HG03108 (cell line): ENCODE measurements around the gene BCKDHB.
A peak's percentile ranks its signal among the peaks of the same experiment; 100 is the strongest.
"Not testable (repeated sequence)": the region's sequence is repeated elsewhere in the genome, so short reads cannot be mapped to it uniquely, and the experiment has no call there.

Experiments used
- ATAC-seq: cut with Tn5 transposase; IDR thresholded peaks from one replicate; pipeline ENCODE4 v1.9.1; 2021; ENCODE audit warnings: moderate library complexity; ENCODE audit not compliant: unreplicated experiment

The BCKDHB gene

DNA sequence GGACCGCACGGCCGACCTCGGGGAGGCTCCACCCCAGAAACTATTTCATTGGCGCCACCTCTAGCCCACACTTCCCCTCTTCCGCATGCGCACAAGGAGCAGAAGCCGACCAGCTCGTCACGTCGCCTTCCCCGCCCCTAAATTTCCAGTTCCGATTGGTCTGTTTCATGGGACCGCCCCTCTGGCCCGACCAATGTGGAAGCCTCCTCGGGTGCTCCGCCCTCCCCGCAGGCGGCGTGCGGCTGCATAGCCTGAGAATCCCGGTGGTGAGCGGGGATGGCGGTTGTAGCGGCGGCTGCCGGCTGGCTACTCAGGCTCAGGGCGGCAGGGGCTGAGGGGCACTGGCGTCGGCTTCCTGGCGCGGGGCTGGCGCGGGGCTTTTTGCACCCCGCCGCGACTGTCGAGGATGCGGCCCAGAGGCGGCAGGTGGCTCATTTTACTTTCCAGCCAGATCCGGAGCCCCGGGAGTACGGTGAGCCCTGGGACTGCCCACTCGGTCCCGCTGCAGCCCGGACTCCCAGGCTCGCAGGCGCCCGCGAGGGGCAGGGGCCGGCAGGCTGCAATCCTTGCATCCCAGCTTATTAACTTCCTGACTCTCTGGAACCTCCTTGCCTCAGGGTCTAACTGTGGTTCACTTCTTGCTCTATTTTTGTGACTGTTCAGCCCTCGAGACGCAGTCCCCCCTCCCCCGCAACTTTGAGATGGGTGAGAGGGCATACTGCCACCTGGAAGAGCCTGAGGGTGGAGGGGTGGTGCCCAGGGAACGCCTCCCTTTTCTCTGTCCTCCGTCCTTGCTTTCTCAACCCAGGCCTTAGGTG, at the start of gene BCKDHB:
BCKDHB (plus strand) TSS at position 254 of the 818 bp plus-strand sequence; CDS start at position 277, 23 bp downstream.
- peak; percentile 99 for ATAC-seq

DNA sequence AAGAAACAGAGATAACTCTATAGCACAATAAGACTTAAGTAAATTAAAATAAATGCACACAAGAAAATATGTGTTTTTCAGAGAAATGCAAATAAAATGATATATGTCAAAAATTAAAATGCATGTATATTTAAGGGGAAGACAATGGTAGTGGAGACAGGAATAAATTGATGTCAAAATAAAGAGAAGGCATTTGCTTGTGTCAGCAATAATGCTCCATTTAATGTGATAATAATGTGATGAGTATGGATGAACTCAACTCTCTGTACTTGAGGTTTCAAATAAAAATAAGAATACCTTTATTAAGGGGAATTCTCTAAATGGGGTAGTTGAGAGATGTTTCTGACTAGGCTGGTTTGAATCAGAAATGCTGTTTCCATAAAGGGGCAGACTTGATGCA, 45.7 kb upstream of the BCKDHB start:
- ATAC-seq = no peak

DNA sequence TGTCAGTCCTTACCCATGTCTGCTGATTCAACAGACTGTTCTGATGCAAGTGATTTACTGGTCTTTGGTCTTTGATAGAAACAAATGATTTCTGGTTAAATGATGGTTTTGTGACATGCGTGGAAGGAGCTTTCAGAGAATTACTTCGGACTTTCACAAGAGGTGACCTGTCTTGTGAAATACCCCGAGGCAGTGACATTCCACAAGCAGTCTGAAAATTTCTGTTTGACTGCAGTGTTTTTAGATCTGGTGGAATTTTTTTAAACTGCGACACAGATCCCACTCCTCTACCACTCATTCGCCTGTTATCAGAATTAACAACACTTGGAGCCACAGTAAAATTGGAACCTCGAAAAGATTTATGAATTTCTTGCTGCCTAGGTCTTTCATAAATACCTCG, 38.3 kb upstream of the BCKDHB start:
- ATAC-seq = not testable (repeated sequence)

DNA sequence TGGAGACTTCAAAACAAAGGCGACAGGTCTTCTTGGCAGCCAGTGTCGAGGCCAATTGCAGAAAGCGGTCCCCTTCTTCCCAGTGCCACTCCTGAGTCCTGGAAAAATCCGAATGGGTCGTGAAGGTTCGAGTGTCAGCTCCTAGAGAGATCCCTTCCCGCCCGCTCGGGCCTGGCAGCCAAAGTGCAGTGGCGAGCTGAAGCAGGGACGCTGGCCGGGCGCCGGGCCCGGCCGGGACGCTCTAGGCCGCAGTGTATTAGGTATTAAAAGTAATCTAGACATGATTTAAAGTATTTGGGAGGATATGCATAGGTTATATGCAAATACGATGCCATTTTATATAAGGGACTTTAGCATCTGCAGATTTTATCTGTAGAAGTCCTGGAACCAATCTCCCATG, 36.0 kb upstream of the BCKDHB start:
- not testable (repeated sequence) for ATAC-seq

DNA sequence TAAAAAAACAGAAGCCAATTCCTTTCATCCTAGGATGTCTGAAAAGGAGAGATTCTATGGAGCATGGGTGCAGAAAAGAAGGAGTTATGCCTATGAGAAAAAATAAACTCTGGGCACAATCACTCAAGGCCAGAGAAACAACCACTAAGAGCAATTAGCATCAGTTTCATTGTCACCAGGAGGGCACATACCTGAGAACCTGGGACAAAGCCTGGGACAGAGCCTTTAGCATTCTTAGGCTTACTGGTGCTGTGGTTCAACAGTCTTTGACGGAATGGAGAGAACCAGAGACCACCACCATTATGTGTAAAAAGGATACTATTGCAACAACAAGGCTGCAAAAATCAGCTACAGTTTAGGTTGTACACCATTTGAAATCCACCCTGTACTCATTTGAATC, 29.4 kb upstream of the BCKDHB start:
- ATAC-seq = no peak

DNA sequence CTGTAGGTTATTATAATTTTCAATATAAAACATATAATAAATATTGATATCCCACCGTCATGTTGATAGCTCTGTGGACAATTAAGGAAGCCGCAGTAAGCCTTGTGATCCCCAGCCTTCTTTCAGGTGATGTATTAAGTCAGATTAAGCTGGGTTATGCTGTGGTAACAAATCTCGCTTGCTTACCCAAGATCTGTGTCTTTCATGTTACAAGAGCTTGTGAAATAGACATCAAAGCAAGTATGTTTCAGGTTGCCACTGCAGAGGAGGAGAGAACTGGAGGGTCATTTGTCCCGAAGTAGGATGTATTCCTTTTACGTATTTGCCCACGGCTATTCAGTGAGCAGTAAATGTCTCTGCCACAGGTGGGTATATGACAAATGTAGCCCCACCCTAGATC, 17.8 kb upstream of the BCKDHB start:
- no peak for ATAC-seq

DNA sequence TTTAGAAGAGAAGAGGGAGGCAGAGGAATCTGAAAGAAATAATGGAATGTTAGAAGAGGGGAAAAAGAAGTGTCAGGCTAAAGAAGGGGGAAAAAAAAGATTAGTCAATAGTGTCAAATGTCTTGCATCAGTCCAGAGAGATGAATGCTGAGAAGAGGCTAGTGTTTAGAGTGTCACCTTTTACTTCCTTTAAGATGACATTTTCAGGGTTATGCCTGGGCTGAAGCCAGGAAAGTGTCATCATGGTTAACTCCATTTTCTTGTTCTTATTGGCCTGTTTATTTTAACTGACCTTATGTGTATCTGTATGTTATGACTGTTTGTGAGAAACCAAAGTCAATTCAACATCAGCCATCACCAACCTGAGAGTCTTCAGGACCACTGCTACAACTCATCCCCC, 15.0 kb upstream of the BCKDHB start:
- no peak for ATAC-seq

DNA sequence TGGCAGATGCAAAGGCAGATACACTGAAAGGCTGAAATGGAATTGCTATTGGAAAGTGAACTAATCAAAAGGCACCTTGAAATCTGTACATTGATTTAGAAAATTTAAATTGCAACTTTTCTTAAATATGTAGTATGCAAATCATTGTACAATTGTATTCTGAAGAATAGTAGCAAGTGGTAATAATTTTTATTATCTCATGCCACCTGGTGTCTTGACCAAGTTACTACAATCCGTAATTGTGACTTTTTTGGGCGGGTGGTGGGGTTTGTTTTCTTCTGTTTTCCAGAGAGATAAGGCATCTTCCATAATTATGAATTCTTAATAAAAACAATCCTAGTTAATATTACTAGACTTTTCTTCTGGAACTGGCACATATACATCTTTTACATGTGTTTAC, 12.5 kb upstream of the BCKDHB start:
- no peak for ATAC-seq

DNA sequence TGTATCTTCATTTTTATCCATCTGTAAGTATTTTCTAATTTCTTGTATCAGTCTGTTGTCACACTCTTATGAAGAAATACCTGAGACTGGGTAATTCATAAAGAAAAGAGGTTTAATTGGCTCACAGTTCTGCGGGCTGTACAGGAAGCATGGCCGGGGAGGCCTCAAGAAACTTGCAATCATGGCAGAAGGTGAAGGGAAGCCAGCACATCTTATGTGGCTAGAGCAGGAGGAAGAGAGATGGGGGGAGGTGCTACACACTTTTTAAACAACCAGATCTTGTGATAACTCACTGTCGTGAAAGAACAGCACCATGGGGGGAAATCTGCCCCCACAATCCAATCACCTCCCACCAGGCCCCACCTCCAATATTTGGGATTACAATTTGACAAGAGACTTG, 10.9 kb upstream of the BCKDHB start:
- ATAC-seq = no peak

DNA sequence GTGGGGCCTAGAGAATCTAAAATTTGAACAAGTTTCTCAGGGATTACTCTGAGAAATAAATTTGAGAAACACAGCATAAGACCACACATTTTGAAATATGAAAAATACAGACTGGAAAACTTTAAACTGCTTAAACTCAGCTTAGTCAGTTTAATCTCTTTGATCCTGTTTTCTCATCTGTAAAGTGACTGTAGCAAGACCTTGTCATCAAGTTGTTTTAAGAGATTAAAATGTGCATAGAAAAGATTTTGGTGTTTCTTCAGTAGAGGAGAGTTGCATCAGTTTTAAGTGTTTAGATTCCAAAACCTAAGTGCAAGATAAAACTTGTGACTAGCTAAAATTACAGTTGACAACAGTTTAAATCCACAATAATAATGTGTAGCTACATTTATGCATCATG, 8.1 kb upstream of the BCKDHB start:
- ATAC-seq = no peak

DNA sequence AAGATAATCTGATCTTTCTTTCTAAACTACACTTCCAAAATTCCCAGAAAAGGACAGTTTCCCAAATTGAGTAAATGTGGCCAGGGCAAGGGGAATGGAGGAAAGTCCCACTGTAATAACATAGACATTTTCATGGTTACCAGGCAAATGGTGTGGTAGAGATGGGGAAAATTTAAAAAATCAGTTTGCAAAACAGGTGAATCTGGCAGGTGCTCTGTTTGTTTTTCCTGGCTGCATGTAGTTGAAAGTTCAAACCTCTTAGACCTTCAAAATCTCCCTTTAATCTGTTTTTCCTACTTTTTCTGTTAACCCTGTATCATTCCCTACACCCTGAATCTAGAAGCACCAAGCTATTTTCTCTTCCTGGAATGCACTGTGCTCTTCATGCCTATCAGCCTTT, 2.0 kb upstream of the BCKDHB start:
- ATAC-seq = no peak

DNA sequence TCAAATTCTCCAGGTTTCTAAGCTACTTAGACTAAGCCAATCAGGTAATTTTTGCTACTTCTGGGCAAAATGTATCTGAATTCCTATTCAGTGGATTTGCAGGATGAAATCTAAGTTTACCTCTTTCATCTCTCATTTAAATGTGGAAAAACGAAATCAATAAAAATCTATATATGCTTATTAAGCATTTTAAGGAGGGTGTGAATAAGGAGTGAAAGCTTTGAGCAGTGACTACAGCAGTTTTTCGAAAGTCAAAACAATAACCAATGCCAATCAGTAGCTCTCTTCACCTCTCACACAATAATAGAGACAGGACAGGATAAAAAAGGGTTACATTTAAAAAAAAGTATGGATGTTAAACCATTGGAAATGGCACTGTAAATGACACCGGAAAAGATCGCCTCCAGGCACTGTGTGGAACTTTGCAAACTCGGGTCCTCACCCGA, 476 bp upstream of the BCKDHB start:
- no peak for ATAC-seq

DNA sequence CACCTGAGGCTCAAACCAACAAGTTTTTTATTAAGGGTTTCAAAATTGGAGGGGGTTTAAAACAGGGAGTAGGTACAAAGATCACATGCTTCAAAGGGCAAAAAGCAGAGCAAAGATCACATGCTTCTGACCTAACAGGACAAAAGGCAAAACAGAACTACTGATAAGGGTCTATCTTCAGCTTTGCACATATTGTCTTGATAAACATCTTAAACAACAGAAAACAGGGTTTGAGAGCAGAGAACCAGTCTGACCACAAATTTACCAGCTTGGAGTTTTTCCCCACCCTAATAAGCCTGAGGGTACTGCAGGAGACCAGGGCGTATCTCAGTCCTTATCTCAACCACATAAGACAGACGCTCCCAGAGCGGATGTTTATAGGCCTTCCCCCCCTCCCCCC, 16.1 kb downstream of the BCKDHB start:
- not testable (repeated sequence) for ATAC-seq

DNA sequence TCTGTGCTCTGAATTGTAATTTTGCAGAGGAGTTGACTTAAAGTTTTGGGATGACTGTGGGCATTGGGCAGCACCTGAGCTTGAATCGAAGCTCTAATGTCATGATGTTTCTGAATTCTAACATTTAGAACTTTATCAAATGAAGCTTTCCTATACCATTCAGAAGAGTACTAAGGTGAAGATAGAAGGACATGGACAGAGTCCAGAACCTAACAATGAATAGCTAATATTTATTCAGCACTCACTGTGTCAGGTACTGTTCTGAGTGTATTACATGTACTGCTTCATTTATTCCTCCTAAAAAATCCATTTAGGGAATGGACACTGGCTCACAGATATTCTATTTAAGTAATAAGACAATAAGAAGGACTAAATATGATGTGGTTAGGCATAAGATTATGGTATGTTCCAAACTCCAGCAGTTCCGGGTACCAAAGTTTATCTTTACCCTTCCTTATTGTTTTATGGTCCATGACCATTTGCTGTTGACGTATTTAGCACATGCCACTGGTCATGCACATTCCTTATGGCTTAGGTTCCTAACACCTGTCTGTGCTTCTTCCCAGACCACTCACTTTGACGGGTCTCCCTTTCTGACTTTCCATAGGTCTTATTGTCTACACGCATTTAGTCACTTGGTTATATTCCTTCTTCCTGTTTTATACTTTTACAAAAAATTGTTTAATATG, 20.3 kb downstream of the BCKDHB start:
- ATAC-seq = no peak

DNA sequence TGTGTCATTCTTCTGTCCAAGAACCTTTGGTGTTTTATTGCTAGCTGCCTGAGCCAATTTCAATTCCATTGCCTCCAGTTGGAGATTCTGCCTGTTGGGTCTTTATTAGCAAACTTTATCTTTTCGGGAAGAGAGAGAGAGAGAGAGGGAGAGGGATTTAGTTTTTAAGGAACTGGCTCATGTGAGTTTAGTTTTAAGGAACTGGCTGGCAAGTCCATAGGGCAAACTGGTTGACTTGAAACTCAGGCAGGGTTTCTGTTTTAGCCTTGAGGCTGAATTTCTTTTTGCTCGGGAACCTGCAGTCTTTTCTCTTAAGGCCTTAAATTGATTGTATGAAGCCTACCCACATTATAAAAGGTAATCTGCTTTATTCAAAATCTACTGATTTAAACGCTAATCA, 23.0 kb downstream of the BCKDHB start:
- no peak for ATAC-seq

DNA sequence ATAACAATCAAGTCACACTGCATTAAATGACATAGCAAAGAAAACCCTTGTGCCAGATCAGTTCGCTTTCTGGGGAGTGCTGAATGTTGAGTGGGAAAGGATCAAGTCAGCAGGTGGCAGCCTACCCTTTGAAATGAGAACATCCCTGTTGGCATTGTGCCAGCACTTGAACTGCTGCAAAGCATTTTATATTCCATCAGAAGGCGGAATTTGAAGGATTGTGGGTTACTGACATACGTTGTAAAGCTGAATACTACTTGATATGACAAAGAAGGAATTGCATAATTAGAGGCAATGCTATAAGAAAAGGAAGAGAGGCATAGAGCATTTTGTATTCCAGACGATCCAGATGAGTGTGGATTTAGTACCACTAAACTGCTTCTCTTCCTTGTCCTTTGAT, 26.5 kb downstream of the BCKDHB start:
- no peak for ATAC-seq

DNA sequence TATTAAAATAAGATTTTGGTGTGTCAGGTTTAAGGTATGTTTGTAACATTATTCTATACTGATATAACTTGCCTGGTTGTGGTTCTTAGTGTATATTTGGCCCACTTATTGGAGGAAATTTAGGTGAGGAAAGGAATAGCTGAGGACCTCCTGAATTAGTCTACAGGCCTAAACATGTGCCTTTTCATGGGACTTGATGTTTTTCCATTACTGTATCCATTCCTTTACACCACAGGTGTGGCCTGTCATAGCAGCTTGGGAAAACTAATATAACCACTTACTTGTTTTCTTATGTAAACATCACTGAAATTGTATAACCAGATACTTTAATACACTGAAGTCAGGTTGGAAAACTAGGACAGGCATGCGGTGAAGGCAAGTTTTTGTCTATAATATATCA, 27.6 kb downstream of the BCKDHB start:
- no peak for ATAC-seq

DNA sequence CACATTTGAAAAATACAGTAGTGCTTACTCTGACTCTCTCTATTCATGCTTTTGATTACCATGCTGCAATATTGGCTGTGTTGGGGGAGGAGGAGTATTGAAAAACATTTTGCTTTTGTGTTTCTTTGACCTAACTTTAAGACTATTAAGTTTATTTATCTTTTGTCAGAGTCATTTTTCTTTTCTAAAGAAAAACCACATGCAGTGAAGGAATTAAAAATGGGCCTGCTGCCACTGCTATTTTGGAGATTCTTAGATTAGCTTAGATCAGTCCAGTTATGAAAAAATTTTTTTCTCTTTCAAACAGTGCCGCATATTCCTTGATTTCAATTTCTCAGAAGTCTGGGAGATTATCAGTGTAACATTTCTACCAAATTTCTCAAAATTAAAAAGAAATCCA, 36.1 kb downstream of the BCKDHB start:
- ATAC-seq = no peak

DNA sequence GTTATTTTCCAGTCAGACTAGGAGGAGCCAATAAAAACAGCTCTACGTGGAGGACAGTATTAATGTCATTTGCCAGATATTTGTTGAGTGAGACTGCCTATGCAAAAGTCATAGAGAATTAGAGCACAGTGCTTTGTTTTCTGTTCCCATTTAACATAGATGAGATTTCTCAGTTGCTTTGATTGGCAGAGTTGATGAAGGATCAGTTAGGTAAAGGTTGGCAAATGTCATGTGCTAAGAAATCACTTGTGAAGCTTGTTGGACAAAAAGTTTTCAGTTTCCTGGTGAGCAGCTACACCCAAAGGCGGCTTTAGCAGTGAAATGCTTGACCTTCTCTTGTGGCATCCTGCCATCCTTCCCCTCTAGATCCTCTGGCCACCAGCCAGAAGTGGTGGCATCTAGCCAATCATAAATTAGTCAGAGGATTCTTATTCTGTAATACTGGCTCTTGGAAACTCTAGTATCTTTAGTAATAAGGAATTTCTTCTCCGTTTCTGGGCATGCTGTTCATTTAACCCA, 37.0 kb downstream of the BCKDHB start:
- no peak for ATAC-seq

DNA sequence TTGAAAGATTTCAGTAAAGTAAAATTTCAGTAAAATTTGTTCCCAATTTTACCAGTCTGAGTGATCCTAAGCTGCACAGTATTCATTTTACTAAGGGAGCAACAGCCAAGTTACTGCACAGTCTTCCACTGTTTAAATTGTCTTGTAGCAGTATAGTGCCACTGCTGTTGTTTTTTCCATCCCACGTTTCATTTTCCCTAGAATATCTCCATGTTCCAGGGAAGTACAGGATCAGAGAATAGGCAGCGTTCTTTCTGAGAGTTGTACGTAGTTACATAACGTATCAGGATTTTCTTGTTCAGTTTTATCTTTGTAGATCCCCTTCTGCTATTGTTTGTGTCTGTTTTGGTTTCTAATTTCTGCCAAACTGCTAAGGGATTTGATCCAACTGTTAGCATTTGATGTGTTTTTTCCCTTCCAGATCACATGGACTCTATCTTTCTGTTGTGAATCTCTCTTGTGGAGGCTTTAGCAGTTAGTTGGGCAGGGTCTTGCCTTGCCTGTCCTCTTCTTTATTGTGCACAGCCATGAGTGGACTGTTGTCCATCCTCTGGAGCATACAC, 38.4 kb downstream of the BCKDHB start:
- no peak for ATAC-seq

DNA sequence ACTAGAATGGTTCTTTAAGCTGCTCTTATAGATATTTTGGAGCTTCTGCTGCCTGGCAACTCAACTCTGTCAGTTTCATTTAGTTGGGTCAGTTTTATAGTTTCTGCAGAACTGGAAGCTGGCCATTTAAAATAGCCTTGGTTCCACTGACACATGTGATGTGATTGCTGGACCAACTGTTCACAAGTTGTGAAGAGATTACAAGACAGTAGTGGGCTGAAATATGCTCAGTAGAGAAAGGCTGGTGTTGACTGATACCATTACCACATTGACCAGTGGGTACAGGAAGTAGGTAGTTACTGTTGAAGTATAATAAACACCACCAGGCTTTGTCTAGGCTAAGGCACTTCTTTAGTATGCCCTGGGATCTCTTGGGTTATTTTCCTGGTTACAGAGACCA, 39.0 kb downstream of the BCKDHB start:
- no peak for ATAC-seq

DNA sequence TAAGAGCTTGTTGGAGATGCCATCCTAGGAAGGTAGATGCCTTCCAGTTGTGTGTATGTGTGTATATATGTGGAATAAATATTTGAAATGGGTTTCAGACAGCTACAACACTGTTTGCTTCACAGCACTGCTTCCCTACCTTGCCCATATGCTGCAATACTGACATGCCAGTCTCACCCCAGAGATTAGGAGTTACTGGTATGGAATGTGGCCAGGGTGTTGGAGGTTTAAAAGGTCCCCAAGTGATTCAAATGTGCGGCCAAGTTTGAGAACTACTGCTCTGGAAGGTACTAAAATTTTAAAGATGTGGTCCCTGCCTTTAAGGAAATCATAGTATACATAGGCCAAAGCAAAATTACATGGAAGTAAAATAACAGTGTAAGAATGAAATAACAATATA, 39.5 kb downstream of the BCKDHB start:
- ATAC-seq = no peak
